A549 (cell line): ENCODE results near the gene RRAGB. TPM values are rescaled to one million over a fixed set of nuclear protein-coding genes. Genes with fewer than 3 reads are reported as not detected.
A peak's percentile ranks its signal among the peaks of the same experiment; 100 is the strongest.

Experiments used
- ATAC-seq, 2 experiments: fragments of 200-7000 bp in 1 of 2; fragments of >200 bp in 1 of 2; cut with Nextera tagmentation in 1 of 2; cut with Tn5 transposase in 1 of 2; 3 replicates each; pipeline versions ENCODE4 v1.8.0 to v1.9.1; 2018 to 2020; ENCODE audit warnings: mild to moderate bottlenecking in 1 of 2, moderate library complexity in 1 of 2
- CTCF ChIA-PET: fragments of 300-600 bp; sonication (Branson Sonifier 250); formaldehyde crosslinking; extraction: SDS; loops from one replicate; lab custom pipeline; 2021; ENCODE audit warnings: antibody characterized with exemption, inconsistent platforms; lab: Yijun Ruan, JAX
- POLR2A ChIA-PET: fragments of 350-600 bp; formaldehyde crosslinking; extraction: SDS; loops from one replicate; lab custom pipeline; 2021; ENCODE audit warnings: antibody characterized with exemption, inconsistent platforms; lab: Yijun Ruan, JAX
- DNase-seq, 2 experiments: peaks; one replicate each; pipeline versions ENCODE4 v3.0.0 to v3.0.0-alpha.2; 2011 to 2016; ENCODE audit warnings: low read depth in 1 of 2, low spot score in 1 of 2
- FAIRE-seq: peaks from 2 replicates; lab custom pipeline; 2011; peaks lifted over from hg19 to GRCh38; lab: Jason Lieb, UNC
- H3K27ac ChIP-seq, 2 experiments: fragments of >200 bp; sonication (Bioruptor Twin); formaldehyde crosslinking; 3 replicates each; pipeline ENCODE4 v1.5.1; 2016 to 2017
- H3K4me1 ChIP-seq: fragments of >200 bp; sonication (Bioruptor Twin); formaldehyde crosslinking; 3 replicates; pipeline ENCODE4 v1.6.1; 2016
- H3K4me2 ChIP-seq: fragments of >200 bp; sonication (Bioruptor Twin); formaldehyde crosslinking; 3 replicates; pipeline ENCODE4 v1.6.1; 2016
- H3K4me3 ChIP-seq: fragments of >200 bp; sonication (Bioruptor Twin); formaldehyde crosslinking; 3 replicates; pipeline ENCODE4 v1.5.1; 2016
- H3K9me3 ChIP-seq: fragments of >200 bp; sonication (Bioruptor Twin); formaldehyde crosslinking; 3 replicates; pipeline ENCODE4 v1.6.1; 2016
- CBX2 ChIP-seq: fragments of 200-600 bp; sonication (generic); IDR thresholded peaks from 2 replicates; pipeline ENCODE4 v1.6.1; 2016; ENCODE audit warnings: low read depth, mild to moderate bottlenecking, borderline replicate concordance
- CTCF ChIP-seq: fragments of >200 bp; sonication (Bioruptor Twin); formaldehyde crosslinking; IDR thresholded peaks from 3 replicates; pipeline ENCODE4 v1.5.1; 2016
- E2F6 ChIP-seq: IDR thresholded peaks from 2 replicates; pipeline ENCODE4 v1.6.1; 2012; ENCODE audit warnings: low read depth, borderline replicate concordance
- EHF ChIP-seq: fragments of 250-450 bp; sonication (Bioruptor Pico); IDR thresholded peaks from 2 replicates; pipeline ENCODE4 v1.5.0; 2020; ENCODE audit warnings: mild to moderate bottlenecking
- FOSB ChIP-seq: fragments of 250-450 bp; sonication (Bioruptor Pico); IDR thresholded peaks from 2 replicates; pipeline ENCODE4 v1.5.0; 2020; ENCODE audit warnings: mild to moderate bottlenecking, moderate library complexity
- GATA3 ChIP-seq: IDR thresholded peaks from 2 replicates; pipeline ENCODE4 v1.6.1; 2012; ENCODE audit warnings: borderline replicate concordance
- HOXA7 ChIP-seq: fragments of 250-450 bp; sonication (Bioruptor Pico); IDR thresholded peaks from 2 replicates; pipeline ENCODE4 v1.5.0; 2020; ENCODE audit warnings: mild to moderate bottlenecking, moderate library complexity
- HOXB13 ChIP-seq: fragments of 250-450 bp; sonication (Bioruptor Pico); IDR thresholded peaks from 2 replicates; pipeline ENCODE4 v1.5.0; 2020; ENCODE audit warnings: low read depth, mild to moderate bottlenecking, moderate library complexity
- JUN ChIP-seq, 2 experiments: fragments of >200 bp; sonication (Bioruptor Twin); formaldehyde crosslinking; IDR thresholded peaks; 2 replicates in 1 of 2; 3 replicates in 1 of 2; pipeline ENCODE4 v1.6.1; 2016 to 2017
- KDM1A ChIP-seq: fragments of 200-600 bp; sonication (generic); IDR thresholded peaks from 2 replicates; pipeline ENCODE4 v1.6.1; 2016; ENCODE audit warnings: low read depth, mild to moderate bottlenecking
- MAX ChIP-seq: IDR thresholded peaks from 2 replicates; pipeline ENCODE4 v1.6.1; 2012
- MAZ ChIP-seq: fragments of 150-350 bp; IDR thresholded peaks from 2 replicates; pipeline ENCODE4 v1.6.1; 2014; ENCODE audit warnings: antibody characterized with exemption, low read depth, low read length, borderline replicate concordance
- NPAS2 ChIP-seq: fragments of 250-450 bp; sonication (Bioruptor Pico); IDR thresholded peaks from 2 replicates; pipeline ENCODE4 v1.8.0; 2022; ENCODE audit warnings: mild to moderate bottlenecking, moderate library complexity, borderline replicate concordance
- POLR2AphosphoS2 ChIP-seq: conservative IDR thresholded peaks from 2 replicates; pipeline ENCODE4 v1.6.1; 2012; ENCODE audit warnings: low read length, improper control_type of control experiment, inconsistent platforms
- RAD21 ChIP-seq, 2 experiments: fragments of >200 bp in 1 of 2; sonication (Bioruptor Twin) in 1 of 2; formaldehyde crosslinking in 1 of 2; IDR thresholded peaks in 1 of 2; conservative IDR thresholded peaks in 1 of 2; 2 replicates in 1 of 2; 3 replicates in 1 of 2; pipeline ENCODE4 v1.6.1; 2012 to 2018; ENCODE audit warnings: inconsistent platforms in 1 of 2
- RNF2 ChIP-seq: fragments of 200-600 bp; sonication (generic); IDR thresholded peaks from 2 replicates; pipeline ENCODE4 v1.6.1; 2016; ENCODE audit warnings: low read depth, mild to moderate bottlenecking, antibody characterized with exemption, moderate library complexity, borderline replicate concordance
- SMC3 ChIP-seq: fragments of >200 bp; sonication (Bioruptor Twin); formaldehyde crosslinking; IDR thresholded peaks from 3 replicates; pipeline ENCODE4 v1.6.1; 2018; ENCODE audit warnings: inconsistent platforms
- SREBF2 ChIP-seq: fragments of 450-650 bp; IDR thresholded peaks from 2 replicates; pipeline ENCODE4 v1.6.1; 2014; ENCODE audit warnings: mild to moderate bottlenecking, moderate library complexity
- USF2 ChIP-seq: fragments of 450-650 bp; IDR thresholded peaks from 2 replicates; pipeline ENCODE4 v1.6.1; 2014; ENCODE audit warnings: antibody characterized with exemption
- ZNF302 ChIP-seq: fragments of 250-450 bp; sonication (Bioruptor Pico); IDR thresholded peaks from 2 replicates; pipeline ENCODE4 v1.9.0; 2021; ENCODE audit warnings: inconsistent platforms, mild to moderate bottlenecking, moderate library complexity
- WGBS: methylation state at CpG from one replicate; pipeline ENCODE4 v1.1.6; 2017; ENCODE audit errors: missing lambda C conversion rate; 5-methylcytosine and 5-hydroxymethylcytosine counted together
- polyA plus RNA-seq, 4 experiments: library from polyadenylated mRNA; depleted of rRNA in 3 of 4; stranded (reverse); fragments of >200 nt; fragmentation: RNase III in 1 of 4; extraction: RNeasy Plus Mini Kit Qiagen cat#74134 plus additional on column Dnase treatment in 1 of 4; gene quantifications; 2 replicates in 3 of 4; 3 replicates in 1 of 4; pipeline ENCODE4 v1.2.3, GENCODE V29; 2011 to 2017
- TF ChIP-seq, protein P1 (sequence below): fragments of 250-450 bp; sonication (Bioruptor Pico); IDR thresholded peaks from 2 replicates; pipeline ENCODE4 v1.5.0; 2021; ENCODE audit warnings: mild to moderate bottlenecking, moderate library complexity, borderline replicate concordance

The RRAGB gene
- polyA plus RNA-seq, 2 of the 4 experiments (the other 2 are of a cell fraction) = 12.3 to 23.1 TPM

- FAIRE-seq (no peak), DNase-seq (no peak)
- Histone ChIP-seq H3K4me3 (no peak overlapping the region), H3K27ac (no peak overlapping the region), H3K9me3 (no peaks in the 10 kb centered on the region), H3K4me1 (no peaks in the 10 kb centered on the region)
- CTCF ChIA-PET = no interaction called here
- POLR2A ChIA-PET = no interaction called here
- TF ChIP-seq MAZ = no peak
- no peak for TF ChIP-seq FOSB (CRISPR knock-in tag)
- no peak for TF ChIP-seq CTCF
- no peak for TF ChIP-seq RNF2
- TF ChIP-seq POLR2AphosphoS2 = no peak
- no peak for TF ChIP-seq EHF (CRISPR knock-in tag)
- no peak for TF ChIP-seq CBX2
- TF ChIP-seq, all 56 proteins: peak for 0
- no peak overlapping the region for H3K4me2 ChIP-seq
- WGBS = 93% methylated on average over 2 of the region's 2 CpGs
- ATAC-seq = no peak
These were observed 60.0 kb downstream of the RRAGB start for GRCh38 chrX:55777596-55777995.

DNA sequence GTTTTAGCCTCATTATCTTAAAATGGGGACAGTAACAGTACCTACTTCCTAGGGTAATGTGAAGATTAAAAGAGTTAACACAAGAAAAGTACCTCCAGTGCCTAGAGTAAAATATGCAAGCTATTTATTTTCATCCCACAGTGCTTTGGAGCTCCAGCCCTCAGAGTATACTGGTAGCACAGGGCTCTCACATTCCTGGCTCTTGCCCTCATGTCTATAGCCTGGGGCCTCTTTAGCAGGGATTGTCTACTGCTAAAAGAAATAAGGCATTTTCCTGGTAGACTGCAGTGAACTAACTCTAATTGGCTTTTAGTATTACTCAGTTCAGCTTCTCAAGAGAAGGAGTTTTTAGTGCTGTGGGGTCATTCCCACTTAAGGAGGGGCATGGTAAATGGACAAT lies 60.8 kb downstream of the RRAGB start:
- Histone ChIP-seq H3K27ac (no peak overlapping the region), H3K9me3 (no peaks in the 10 kb centered on the region)
- POLR2A ChIA-PET = no interaction called here
- TF ChIP-seq SREBF2 = no peak
- TF ChIP-seq GATA3 = no peak
- TF ChIP-seq, all 56 proteins: peak for 0
- Histone ChIP-seq H3K4me2 (no peak overlapping the region), H3K4me1 (no peaks in the 10 kb centered on the region), H3K4me3 (no peak overlapping the region)
- ATAC-seq (no peak), DNase-seq (no peak), FAIRE-seq (no peak)
- CTCF ChIA-PET = no interaction called here

DNA sequence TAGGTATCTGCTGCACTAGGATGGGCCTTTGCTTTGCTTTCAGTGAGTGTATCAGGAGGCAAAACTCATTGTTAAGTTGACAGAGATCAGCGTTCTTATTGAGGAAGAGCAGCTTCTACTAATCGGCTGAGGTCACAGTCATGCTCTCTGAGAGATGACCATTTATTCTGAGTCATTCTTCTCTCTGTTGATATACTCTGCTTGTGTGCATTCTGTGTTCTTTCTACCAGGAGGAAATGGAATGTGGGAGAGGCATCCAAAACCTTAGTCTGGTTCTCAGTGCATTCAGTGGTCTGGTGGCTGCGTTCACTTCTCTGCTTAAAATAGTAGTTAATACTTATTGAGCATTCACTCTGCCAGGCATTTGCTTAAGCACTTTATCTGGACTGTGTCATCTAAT lies 66.2 kb downstream of the RRAGB start:
- TF ChIP-seq NPAS2 = no peak
- TF ChIP-seq ZNF302 (CRISPR knock-in tag) = no peak
- no peak for TF ChIP-seq HOXA7 (CRISPR knock-in tag)
- TF ChIP-seq MAZ = no peak
- no peak for TF ChIP-seq KDM1A
- no peak for TF ChIP-seq USF2
- TF ChIP-seq HOXB13 (CRISPR knock-in tag) = no peak
- FAIRE-seq (peak; percentile 83), ATAC-seq (no peak; a peak in 1 of 6 replicates), DNase-seq (no peak)
- POLR2A ChIA-PET = no interaction called here
- H3K4me1 ChIP-seq = no peaks in the 10 kb centered on the region
- H3K4me3 ChIP-seq = no peak overlapping the region
- H3K4me2 ChIP-seq = no peak overlapping the region
- no peaks in the 10 kb centered on the region for H3K9me3 ChIP-seq
- 34% methylated on average over 3 of the region's 3 CpGs for WGBS
- CTCF ChIA-PET = no interaction called here
- no peak overlapping the region for H3K27ac ChIP-seq

DNA sequence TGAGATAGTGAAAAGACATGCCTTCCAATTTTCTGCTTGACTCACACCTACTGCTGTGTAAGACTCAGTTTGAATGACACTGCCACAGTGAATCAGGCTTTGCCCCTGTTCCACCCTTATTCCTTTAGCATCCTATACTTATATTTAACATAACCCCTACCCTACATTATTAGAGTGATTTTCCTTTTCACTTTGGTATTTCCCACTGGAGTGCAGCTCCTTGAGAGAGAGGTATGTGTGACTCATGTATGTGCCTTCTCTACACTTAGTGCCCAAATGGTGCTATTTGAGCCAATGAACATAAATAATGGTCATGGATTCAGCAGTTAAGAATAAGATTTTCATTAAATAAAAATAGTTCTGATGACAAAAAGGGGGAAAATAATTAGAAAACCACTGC lies 69.5 kb downstream of the RRAGB start:
- Histone ChIP-seq H3K9me3 (no peaks in the 10 kb centered on the region), H3K4me3 (no peak overlapping the region), H3K4me1 (no peaks in the 10 kb centered on the region), H3K4me2 (no peak overlapping the region), H3K27ac (no peak overlapping the region)
- ATAC-seq (no peak), FAIRE-seq (no peak), DNase-seq (no peak)
- TF ChIP-seq, protein P1, sequence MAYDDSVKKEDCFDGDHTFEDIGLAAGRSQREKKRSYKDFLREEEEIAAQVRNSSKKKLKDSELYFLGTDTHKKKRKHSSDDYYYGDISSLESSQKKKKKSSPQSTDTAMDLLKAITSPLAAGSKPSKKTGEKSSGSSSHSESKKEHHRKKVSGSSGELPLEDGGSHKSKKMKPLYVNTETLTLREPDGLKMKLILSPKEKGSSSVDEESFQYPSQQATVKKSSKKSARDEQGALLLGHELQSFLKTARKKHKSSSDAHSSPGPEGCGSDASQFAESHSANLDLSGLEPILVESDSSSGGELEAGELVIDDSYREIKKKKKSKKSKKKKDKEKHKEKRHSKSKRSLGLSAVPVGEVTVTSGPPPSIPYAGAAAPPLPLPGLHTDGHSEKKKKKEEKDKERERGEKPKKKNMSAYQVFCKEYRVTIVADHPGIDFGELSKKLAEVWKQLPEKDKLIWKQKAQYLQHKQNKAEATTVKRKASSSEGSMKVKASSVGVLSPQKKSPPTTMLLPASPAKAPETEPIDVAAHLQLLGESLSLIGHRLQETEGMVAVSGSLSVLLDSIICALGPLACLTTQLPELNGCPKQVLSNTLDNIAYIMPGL (CRISPR knock-in tag) = no peak
- TF ChIP-seq SMC3 (no peak), HOXB13 (CRISPR knock-in tag) (no peak), E2F6 (no peak), RAD21 (conservative IDR thresholded peaks at IDR 0.05 in 1 of 2, IDR thresholded peaks at IDR 0.05 in 1 of 2) (no peak), JUN (IDR thresholded peaks at IDR 0.05) (no peak), MAX (no peak)
- POLR2A ChIA-PET = no interaction called here
- CTCF ChIA-PET = no interaction called here
